ENCODE results near the gene APC2.

- peak; percentile 54 to 69 (median 55) for TF ChIP-seq CTCF (IDR thresholded peaks at IDR 0.05)
- no peak for TF ChIP-seq POLR2AphosphoS5 (IDR thresholded peaks at IDR 0.05)
- TF ChIP-seq POLR2A (IDR thresholded peaks at IDR 0.05; ENCODE audit: low read depth), result no peak
Observed at GRCh38 chr19:1513499-1514294, 63.8 kb downstream of the APC2 start.
